ENCODE measurements around the gene CAPG. TPM values are rescaled to one million over a fixed set of nuclear protein-coding genes. Genes with fewer than 3 reads are reported as not detected.
"Not testable (repeated sequence)": the region's sequence is repeated elsewhere in the genome, so short reads cannot be mapped to it uniquely, and the experiment has no call there.

The CAPG gene
- total RNA-seq, 2 experiments from 2014 or later = 10.2 to 10.7 TPM

- no peak for DNase-seq
These were observed 24.4 kb downstream of the CAPG start for GRCh38 chr2:85385746-85386145.

GRCh38 chr2:85383850-85384249 lies 26.3 kb downstream of the CAPG start:
- Mint-ChIP-seq H3K36me3 (ENCODE audit: low read depth) (peaks cover 24% of the 10 kb centered on the region), H3K9me3 (peaks cover 12% of the 10 kb centered on the region), H3K27me3 (ENCODE audit: low read depth) (no peaks in the 10 kb centered on the region), H3K27ac (no peak overlapping the region), H3K4me3 (no peak overlapping the region), H3K4me1 (ENCODE audit: low read depth) (no peaks in the 10 kb centered on the region)
- intact Hi-C loops (cut with micrococcal nuclease) = no loop called here
- CTCF ChIA-PET = interaction anchor here (1.0 to 1.2 kb wide), 2 partner anchors 14 to 135 kb away, joined by 3 read pairs; no protein-coding TSS in a partner anchor
- no peak for DNase-seq

More at GRCh38 chr2:85385746-85386145, 24.4 kb downstream of the CAPG start:
- Mint-ChIP-seq H3K4me1 (ENCODE audit: low read depth) (no peaks in the 10 kb centered on the region), H3K4me3 (no peak overlapping the region), H3K36me3 (ENCODE audit: low read depth) (peaks cover 8% of the 10 kb centered on the region), H3K9me3 (peaks cover under 1% of the 10 kb centered on the region), H3K27ac (no peak overlapping the region), H3K27me3 (ENCODE audit: low read depth) (no peaks in the 10 kb centered on the region)
- intact Hi-C loops (cut with micrococcal nuclease) = no loop called here
- CTCF ChIA-PET = no interaction called here

GRCh38 chr2:85383151-85383550 lies 27.0 kb downstream of the CAPG start:
- H3K4me1 Mint-ChIP-seq (ENCODE audit: low read depth); CTCF ChIA-PET; DNase-seq; H3K27me3 Mint-ChIP-seq (ENCODE audit: low read depth); intact Hi-C loops (cut with micrococcal nuclease); H3K27ac Mint-ChIP-seq; H3K4me3 Mint-ChIP-seq: not testable (repeated sequence)
- Mint-ChIP-seq H3K9me3 (peaks cover 16% of the 10 kb centered on the region), H3K36me3 (ENCODE audit: low read depth) (peaks cover 30% of the 10 kb centered on the region)

- intact Hi-C loops (cut with micrococcal nuclease) = no loop called here
- Mint-ChIP-seq H3K4me1 (ENCODE audit: low read depth) (no peaks in the 10 kb centered on the region), H3K36me3 (ENCODE audit: low read depth) (peaks cover 42% of the 10 kb centered on the region), H3K4me3 (no peak overlapping the region), H3K27me3 (ENCODE audit: low read depth) (no peaks in the 10 kb centered on the region), H3K9me3 (peaks cover 16% of the 10 kb centered on the region), H3K27ac (no peak overlapping the region)
- no peak for DNase-seq
- CTCF ChIA-PET = interaction anchor here (0.7 kb wide), 1 partner anchor 90 kb away, joined by 3 read pairs; no protein-coding TSS in a partner anchor
These were observed 30.1 kb downstream of the CAPG start for GRCh38 chr2:85380048-85380447.

GRCh38 chr2:85378257-85378656 lies 31.9 kb downstream of the CAPG start:
- Mint-ChIP-seq H3K27ac (no peak overlapping the region), H3K4me1 (ENCODE audit: low read depth) (no peaks in the 10 kb centered on the region), H3K27me3 (ENCODE audit: low read depth) (no peaks in the 10 kb centered on the region), H3K9me3 (peaks cover 16% of the 10 kb centered on the region), H3K4me3 (no peak overlapping the region), H3K36me3 (ENCODE audit: low read depth) (peaks cover 49% of the 10 kb centered on the region)
- CTCF ChIA-PET = no interaction called here
- intact Hi-C loops (cut with micrococcal nuclease) = no loop called here
- no peak for DNase-seq

GRCh38 chr2:85377083-85377482 lies 33.1 kb downstream of the CAPG start:
- CTCF ChIA-PET = no interaction called here
- no peak for DNase-seq
- H3K4me1 Mint-ChIP-seq (ENCODE audit: low read depth) = no peaks in the 10 kb centered on the region
- H3K27ac Mint-ChIP-seq = no peak overlapping the region
- peaks cover 51% of the 10 kb centered on the region for H3K36me3 Mint-ChIP-seq (ENCODE audit: low read depth)
- peaks cover 16% of the 10 kb centered on the region for H3K9me3 Mint-ChIP-seq
- intact Hi-C loops (cut with micrococcal nuclease) = no loop called here
- H3K4me3 Mint-ChIP-seq = no peak overlapping the region
- H3K27me3 Mint-ChIP-seq (ENCODE audit: low read depth) = no peaks in the 10 kb centered on the region

- CTCF ChIA-PET = no interaction called here
- intact Hi-C loops (cut with micrococcal nuclease) = no loop called here
- no peak for DNase-seq
- H3K4me3 Mint-ChIP-seq = no peak overlapping the region
- no peaks in the 10 kb centered on the region for H3K4me1 Mint-ChIP-seq (ENCODE audit: low read depth)
- H3K36me3 Mint-ChIP-seq (ENCODE audit: low read depth) = peaks cover 49% of the 10 kb centered on the region
- no peaks in the 10 kb centered on the region for H3K27me3 Mint-ChIP-seq (ENCODE audit: low read depth)
- H3K9me3 Mint-ChIP-seq = peaks cover 16% of the 10 kb centered on the region
- no peak overlapping the region for H3K27ac Mint-ChIP-seq
These were observed 33.7 kb downstream of the CAPG start for GRCh38 chr2:85376291-85377065.

- no peak overlapping the region for H3K4me3 Mint-ChIP-seq
- H3K27ac Mint-ChIP-seq = no peak overlapping the region
- peaks cover 13% of the 10 kb centered on the region for H3K36me3 Mint-ChIP-seq (ENCODE audit: low read depth)
- intact Hi-C loops (cut with micrococcal nuclease) = loop anchor here (5.0 kb wide), 1 partner anchor 304 kb away; no protein-coding TSS in a partner anchor
- H3K4me1 Mint-ChIP-seq (ENCODE audit: low read depth) = no peaks in the 10 kb centered on the region
- CTCF ChIA-PET = interaction anchor here (0.6 to 1.5 kb wide), 4 partner anchors 10 to 71 kb away, joined by 3 to 6 read pairs (median 4); no protein-coding TSS in a partner anchor
- no peaks in the 10 kb centered on the region for H3K9me3 Mint-ChIP-seq
- no peak for DNase-seq
- H3K27me3 Mint-ChIP-seq (ENCODE audit: low read depth) = no peaks in the 10 kb centered on the region
These were observed 39.1 kb downstream of the CAPG start for GRCh38 chr2:85371045-85371444.

- intact Hi-C loops (cut with micrococcal nuclease) = no loop called here
- DNase-seq = no peak
- H3K4me3 Mint-ChIP-seq = no peak overlapping the region
- H3K9me3 Mint-ChIP-seq = no peaks in the 10 kb centered on the region
- H3K36me3 Mint-ChIP-seq (ENCODE audit: low read depth) = peaks cover 7% of the 10 kb centered on the region
- no peaks in the 10 kb centered on the region for H3K27me3 Mint-ChIP-seq (ENCODE audit: low read depth)
- H3K27ac Mint-ChIP-seq = no peak overlapping the region
- H3K4me1 Mint-ChIP-seq (ENCODE audit: low read depth) = no peaks in the 10 kb centered on the region
- CTCF ChIA-PET = interaction anchor here (0.7 to 1.5 kb wide), 2 partner anchors 14 to 69 kb away, joined by 3 to 5 read pairs; no protein-coding TSS in a partner anchor
These were observed 40.7 kb downstream of the CAPG start for GRCh38 chr2:85369500-85369899.

- no peaks in the 10 kb centered on the region for H3K27me3 Mint-ChIP-seq (ENCODE audit: low read depth)
- intact Hi-C loops (cut with micrococcal nuclease) = no loop called here
- no peak for DNase-seq
- peaks cover 6% of the 10 kb centered on the region for H3K36me3 Mint-ChIP-seq (ENCODE audit: low read depth)
- H3K27ac Mint-ChIP-seq = no peak overlapping the region
- no peak overlapping the region for H3K4me3 Mint-ChIP-seq
- H3K9me3 Mint-ChIP-seq = no peaks in the 10 kb centered on the region
- H3K4me1 Mint-ChIP-seq (ENCODE audit: low read depth) = no peaks in the 10 kb centered on the region
- CTCF ChIA-PET = interaction anchor here (0.7 kb wide), 1 partner anchor 15 kb away, joined by 3 read pairs; no protein-coding TSS in a partner anchor
These were observed 41.2 kb downstream of the CAPG start for GRCh38 chr2:85368921-85369320.

- no peak for DNase-seq
- CTCF ChIA-PET = no interaction called here
- Mint-ChIP-seq H3K9me3 (no peaks in the 10 kb centered on the region), H3K27me3 (ENCODE audit: low read depth) (no peaks in the 10 kb centered on the region), H3K36me3 (ENCODE audit: low read depth) (peaks cover 7% of the 10 kb centered on the region), H3K4me1 (ENCODE audit: low read depth) (no peaks in the 10 kb centered on the region), H3K27ac (no peak overlapping the region), H3K4me3 (no peak overlapping the region)
- intact Hi-C loops (cut with micrococcal nuclease) = no loop called here
These were observed 43.0 kb downstream of the CAPG start for GRCh38 chr2:85367180-85367579.

GRCh38 chr2:85362653-85363387 lies 47.3 kb downstream of the CAPG start:
- DNase-seq; CTCF ChIA-PET; H3K27me3 Mint-ChIP-seq (ENCODE audit: low read depth): not testable (repeated sequence)

More at GRCh38 chr2:85362653-85363387, 47.3 kb downstream of the CAPG start:
- H3K27ac Mint-ChIP-seq; H3K4me3 Mint-ChIP-seq; intact Hi-C loops (cut with micrococcal nuclease); H3K4me1 Mint-ChIP-seq (ENCODE audit: low read depth); H3K9me3 Mint-ChIP-seq: not testable (repeated sequence)
- H3K36me3 Mint-ChIP-seq (ENCODE audit: low read depth) = peaks cover 22% of the 10 kb centered on the region
